ENCODE measurements around the gene ANO3.

- TF ChIP-seq CTCF (IDR thresholded peaks at IDR 0.05; ENCODE audit: low read depth, low read length), result no peak
- no peak for TF ChIP-seq POLR2A (IDR thresholded peaks at IDR 0.05; ENCODE audit: extremely low read depth, insufficient read length)
- TF ChIP-seq MYC (IDR thresholded peaks at IDR 0.05; ENCODE audit: low read depth, low read length), result no peak
- TF ChIP-seq MAX (IDR thresholded peaks at IDR 0.05; ENCODE audit: low read depth, low read length), result no peak
Observed at GRCh38 chr11:26541870-26542269, 209.9 kb downstream of the ANO3 start.

Measured in NB4 (cell line).